K562 (cell line): ENCODE results near the gene ASPRV1. TPM values are rescaled to one million over a fixed set of nuclear protein-coding genes. Genes with fewer than 3 reads are reported as not detected.

Experiments
- DLX4 ChIP-seq: fragments of 250-450 bp; sonication (Bioruptor Pico); IDR thresholded peaks from 2 replicates; pipeline ENCODE4 v1.6.1; 2021; ENCODE audit warnings: mild to moderate bottlenecking
- JUND ChIP-seq, 2 experiments: IDR thresholded peaks; 2 replicates in 1 of 2; 3 replicates in 1 of 2; pipeline ENCODE4 v1.6.1; 2011; ENCODE audit warnings: borderline replicate concordance in 2 of 2, low read depth in 2 of 2, low read length in 2 of 2, improper control_type of control experiment in 1 of 2, missing biosample characterization in 1 of 2, missing genetic modification characterization in 1 of 2, missing genetic modification reagents in 1 of 2
- MCM5 ChIP-seq: fragments of 450-650 bp; IDR thresholded peaks from 2 replicates; pipeline ENCODE4 v1.6.1; 2016; ENCODE audit warnings: low read depth
- MTF1 ChIP-seq: fragments of 250-450 bp; sonication (Bioruptor Pico); IDR thresholded peaks from 2 replicates; pipeline ENCODE4 v1.9.0; 2021; ENCODE audit warnings: moderate library complexity, mild to moderate bottlenecking, inconsistent platforms, borderline replicate concordance
- NFE2 ChIP-seq: IDR thresholded peaks from 2 replicates; pipeline ENCODE4 v1.6.1; 2014; ENCODE audit warnings: antibody characterized with exemption, low read depth
- PRMT5 ChIP-seq: sonication (generic); formaldehyde crosslinking; IDR thresholded peaks from 2 replicates; pipeline ENCODE4 v1.5.0; 2020; ENCODE audit warnings: missing genetic modification reagents
- RUNX1 ChIP-seq: sonication (generic); IDR thresholded peaks from 2 replicates; pipeline ENCODE4 v1.6.1; 2016; ENCODE audit warnings: antibody characterized with exemption, low read depth
- SMARCA5 ChIP-seq: fragments of 450-650 bp; IDR thresholded peaks from 2 replicates; pipeline ENCODE4 v1.6.1; 2016
- TAF1 ChIP-seq: IDR thresholded peaks from 2 replicates; pipeline ENCODE4 v1.6.1; 2011; ENCODE audit warnings: mild to moderate bottlenecking, low read length, moderate library complexity; ENCODE audit not compliant: insufficient read depth, control insufficient read depth, severe bottlenecking; ENCODE audit errors: extremely low read depth
- XRCC3 ChIP-seq: fragments of 450-650 bp; IDR thresholded peaks from 2 replicates; pipeline ENCODE4 v1.6.1; 2017; ENCODE audit warnings: mild to moderate bottlenecking, moderate library complexity
- XRCC5 ChIP-seq: fragments of 200-400 bp; formaldehyde crosslinking; IDR thresholded peaks from 2 replicates; pipeline ENCODE4 v1.6.1; 2017; ENCODE audit warnings: low read depth, mild to moderate bottlenecking, low read length
- ZNF407 ChIP-seq: fragments of 450-650 bp; IDR thresholded peaks from 2 replicates; pipeline ENCODE4 v1.6.1; 2016; ENCODE audit warnings: low read depth
- polyA plus RNA-seq, 8 experiments: library from polyadenylated mRNA; depleted of rRNA in 4 of 8; stranded (reverse) in 5 of 8; unstranded in 3 of 8; fragments of >200 nt; fragmentation: Nextera tagmentation in 2 of 8; fragmentation: Illumina TruSeq in 1 of 8; extraction: Ambion mirVana in 2 of 8; extraction: Trizol in 1 of 8; gene quantifications; 2 replicates each; pipeline versions ENCODE4 v1.2.1 to v1.2.3, GENCODE V29; 2011 to 2014; ENCODE audit warnings: inconsistent platforms in 1 of 8, missing spikeins in 1 of 8
- total RNA-seq, 7 experiments: library from RNA; depleted of rRNA in 6 of 7; stranded (reverse); fragments of >200 nt in 6 of 7; fragmentation: Illumina TruSeq in 2 of 7; extraction: Trizol in 2 of 7; gene quantifications; 2 replicates each; pipeline versions ENCODE4 v1.2.1 to v1.2.3, GENCODE V29; 2011 to 2021; ENCODE audit warnings: low replicate concordance in 1 of 7
- TF ChIP-seq, protein P1 (sequence below): fragments of 450-650 bp; IDR thresholded peaks from 2 replicates; pipeline ENCODE4 v1.6.1; 2017; ENCODE audit warnings: antibody characterized with exemption, mild to moderate bottlenecking
- TF ChIP-seq, protein P2 (sequence below): fragments of 250-450 bp; sonication (Bioruptor Pico); IDR thresholded peaks from 2 replicates; pipeline ENCODE4 v1.8.0; 2022; ENCODE audit warnings: moderate library complexity, mild to moderate bottlenecking, inconsistent platforms

ASPRV1 gene
- total and polyA plus RNA-seq, 9 of the 15 experiments (the other 6 are each of a cell fraction or from before 2014, with no cell fraction given), result 0.17 to 0.72 (median 0.47) TPM; not detected in 1

- TF ChIP-seq, protein P1, sequence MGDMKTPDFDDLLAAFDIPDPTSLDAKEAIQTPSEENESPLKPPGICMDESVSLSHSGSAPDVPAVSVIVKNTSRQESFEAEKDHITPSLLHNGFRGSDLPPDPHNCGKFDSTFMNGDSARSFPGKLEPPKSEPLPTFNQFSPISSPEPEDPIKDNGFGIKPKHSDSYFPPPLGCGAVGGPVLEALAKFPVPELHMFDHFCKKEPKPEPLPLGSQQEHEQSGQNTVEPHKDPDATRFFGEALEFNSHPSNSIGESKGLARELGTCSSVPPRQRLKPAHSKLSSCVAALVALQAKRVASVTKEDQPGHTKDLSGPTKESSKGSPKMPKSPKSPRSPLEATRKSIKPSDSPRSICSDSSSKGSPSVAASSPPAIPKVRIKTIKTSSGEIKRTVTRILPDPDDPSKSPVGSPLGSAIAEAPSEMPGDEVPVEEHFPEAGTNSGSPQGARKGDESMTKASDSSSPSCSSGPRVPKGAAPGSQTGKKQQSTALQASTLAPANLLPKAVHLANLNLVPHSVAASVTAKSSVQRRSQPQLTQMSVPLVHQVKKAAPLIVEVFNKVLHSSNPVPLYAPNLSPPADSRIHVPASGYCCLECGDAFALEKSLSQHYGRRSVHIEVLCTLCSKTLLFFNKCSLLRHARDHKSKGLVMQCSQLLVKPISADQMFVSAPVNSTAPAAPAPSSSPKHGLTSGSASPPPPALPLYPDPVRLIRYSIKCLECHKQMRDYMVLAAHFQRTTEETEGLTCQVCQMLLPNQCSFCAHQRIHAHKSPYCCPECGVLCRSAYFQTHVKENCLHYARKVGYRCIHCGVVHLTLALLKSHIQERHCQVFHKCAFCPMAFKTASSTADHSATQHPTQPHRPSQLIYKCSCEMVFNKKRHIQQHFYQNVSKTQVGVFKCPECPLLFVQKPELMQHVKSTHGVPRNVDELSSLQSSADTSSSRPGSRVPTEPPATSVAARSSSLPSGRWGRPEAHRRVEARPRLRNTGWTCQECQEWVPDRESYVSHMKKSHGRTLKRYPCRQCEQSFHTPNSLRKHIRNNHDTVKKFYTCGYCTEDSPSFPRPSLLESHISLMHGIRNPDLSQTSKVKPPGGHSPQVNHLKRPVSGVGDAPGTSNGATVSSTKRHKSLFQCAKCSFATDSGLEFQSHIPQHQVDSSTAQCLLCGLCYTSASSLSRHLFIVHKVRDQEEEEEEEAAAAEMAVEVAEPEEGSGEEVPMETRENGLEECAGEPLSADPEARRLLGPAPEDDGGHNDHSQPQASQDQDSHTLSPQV, result peak; percentile 52; the same call in 1 of the 2 replicates
- TF ChIP-seq NFE2 (peak; percentile 17; the same call in 1 of the 2 replicates), SMARCA5 (peak; percentile 42; the same call in 1 of the 2 replicates), RUNX1 (0 out of 2 replicates have a peak, but pooled peaks have one; percentile 57), MCM5 (no peak), DLX4 (CRISPR knock-in tag) (no peak), ZNF407 (no peak), PRMT5 (CRISPR knock-in tag) (no peak), TAF1 (peak; percentile 21), XRCC3 (no peak), MTF1 (no peak), JUND (IDR thresholded peaks at IDR 0.05; ENCODE audit: borderline replicate concordance, low read depth, low read length) (no peak), JUND (tag; IDR thresholded peaks at IDR 0.05; ENCODE audit: borderline replicate concordance, low read depth, low read length) (peak; percentile 44; the same call in 1 of the 3 replicates), XRCC5 (no peak)
- TF ChIP-seq, protein P2, sequence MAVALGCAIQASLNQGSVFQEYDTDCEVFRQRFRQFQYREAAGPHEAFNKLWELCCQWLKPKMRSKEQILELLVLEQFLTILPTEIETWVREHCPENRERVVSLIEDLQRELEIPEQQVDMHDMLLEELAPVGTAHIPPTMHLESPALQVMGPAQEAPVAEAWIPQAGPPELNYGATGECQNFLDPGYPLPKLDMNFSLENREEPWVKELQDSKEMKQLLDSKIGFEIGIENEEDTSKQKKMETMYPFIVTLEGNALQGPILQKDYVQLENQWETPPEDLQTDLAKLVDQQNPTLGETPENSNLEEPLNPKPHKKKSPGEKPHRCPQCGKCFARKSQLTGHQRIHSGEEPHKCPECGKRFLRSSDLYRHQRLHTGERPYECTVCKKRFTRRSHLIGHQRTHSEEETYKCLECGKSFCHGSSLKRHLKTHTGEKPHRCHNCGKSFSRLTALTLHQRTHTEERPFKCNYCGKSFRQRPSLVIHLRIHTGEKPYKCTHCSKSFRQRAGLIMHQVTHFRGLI (CRISPR knock-in tag), result 0 out of 2 replicates have a peak, but pooled peaks have one; percentile 39
Observed at GRCh38 chr2:69973335-69973735, 11.9 kb upstream of the ASPRV1 start (continued).
